Smooth muscle cell (in vitro differentiated cells): ENCODE results near the gene MAG. TPM values are rescaled to one million over a fixed set of nuclear protein-coding genes. Genes with fewer than 3 reads are reported as not detected.

Experiments
- DNase-seq: peaks from one replicate; lab custom pipeline; 2025; ENCODE audit not compliant: unreplicated experiment; lab: John Stamatoyannopoulos, UW
- H2AFZ ChIP-seq: fragments of 200-600 bp; sonication (generic); 2 replicates; pipeline ENCODE4 v1.6.0; 2016; ENCODE audit warnings: antibody characterized with exemption, low read depth, mild to moderate bottlenecking
- H3F3A ChIP-seq: fragments of 200-600 bp; sonication (generic); 2 replicates; pipeline ENCODE4 v1.6.0; 2017; ENCODE audit warnings: antibody characterized with exemption, low read depth
- H3K27ac ChIP-seq: fragments of 200-600 bp; sonication (generic); 2 replicates; pipeline ENCODE4 v1.5.1; 2016; ENCODE audit warnings: low read depth, mild to moderate bottlenecking
- H3K27me3 ChIP-seq: fragments of 200-600 bp; sonication (generic); 2 replicates; pipeline ENCODE4 v1.6.1; 2016; ENCODE audit warnings: low read depth, mild to moderate bottlenecking
- H3K36me3 ChIP-seq: fragments of 200-600 bp; sonication (generic); 2 replicates; pipeline ENCODE4 v1.5.1; 2016; ENCODE audit warnings: low read depth
- H3K4me1 ChIP-seq: fragments of 200-600 bp; sonication (generic); 2 replicates; pipeline ENCODE4 v1.5.1; 2016; ENCODE audit warnings: low read depth
- H3K4me2 ChIP-seq: fragments of 200-600 bp; sonication (generic); 2 replicates; pipeline ENCODE4 v1.6.0; 2016; ENCODE audit warnings: mild to moderate bottlenecking
- H3K4me3 ChIP-seq: fragments of 200-600 bp; sonication (generic); 2 replicates; pipeline ENCODE4 v1.5.1; 2016; ENCODE audit warnings: mild to moderate bottlenecking
- H3K79me2 ChIP-seq: fragments of 200-600 bp; sonication (generic); 2 replicates; pipeline ENCODE4 v1.6.0; 2016; ENCODE audit warnings: low read depth, mild to moderate bottlenecking
- H3K9ac ChIP-seq: fragments of 200-600 bp; sonication (generic); 2 replicates; pipeline ENCODE4 v1.6.0; 2016; ENCODE audit warnings: low read depth
- H3K9me3 ChIP-seq: fragments of 200-600 bp; sonication (generic); replicated peaks from 2 replicates; pipeline ENCODE4 v1.5.1; 2016; ENCODE audit warnings: low read depth
- H4K20me1 ChIP-seq: fragments of 200-600 bp; sonication (generic); 2 replicates; pipeline ENCODE4 v1.6.0; 2016; ENCODE audit warnings: low read depth
- WGBS: methylation state at CpG from one replicate; pipeline ENCODE4 v1.1.7; 2016; ENCODE audit warnings: low lambda C conversion rate; 5-methylcytosine and 5-hydroxymethylcytosine counted together
- polyA plus RNA-seq: library from polyadenylated mRNA; unstranded; fragments of >200 nt; fragmentation: Nextera tagmentation; extraction: Ambion mirVana; gene quantifications from 2 replicates; pipeline ENCODE4 v1.2.1, GENCODE V29; 2016
- total RNA-seq: library from RNA; depleted of rRNA; stranded (reverse); fragments of >200 nt; gene quantifications from 2 replicates; pipeline ENCODE4 v1.2.3, GENCODE V29; 2014
- TF ChIP-seq, protein P1 (sequence below): fragments of 200-600 bp; sonication (generic); IDR thresholded peaks from 2 replicates; pipeline ENCODE4 v1.5.1; 2017; ENCODE audit warnings: borderline replicate concordance, mild to moderate bottlenecking, antibody characterized with exemption; ENCODE audit not compliant: insufficient read depth, poor library complexity, severe bottlenecking

The MAG gene
- total and polyA plus RNA-seq, 2 experiments from 2014 or later, result not detected

DNA sequence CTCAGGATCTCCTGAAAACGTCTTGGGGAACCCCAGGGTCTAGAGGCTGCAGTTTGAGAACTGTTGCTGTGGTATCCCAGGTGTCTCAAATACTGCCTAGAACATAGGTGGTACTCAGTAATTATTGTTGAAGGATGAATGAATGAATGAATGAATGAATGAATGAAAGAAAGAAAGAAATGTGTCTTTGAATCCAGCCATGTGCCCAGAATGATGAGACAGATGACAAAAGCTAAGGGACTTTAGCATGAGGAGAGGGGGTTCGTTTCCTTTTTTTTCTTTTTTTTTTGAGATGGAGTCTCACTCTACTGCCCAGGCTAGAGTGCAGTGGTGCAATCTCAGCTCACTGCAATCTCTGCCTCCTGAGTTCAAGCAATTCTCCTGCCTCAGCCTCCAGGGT is 35.4 kb upstream of the MAG start:
- no peaks in the 10 kb centered on the region for H3K36me3 ChIP-seq
- H3K4me3 ChIP-seq, result no peak overlapping the region
- H3K4me1 ChIP-seq, result no peaks in the 10 kb centered on the region
- no peaks in the 10 kb centered on the region for H3F3A ChIP-seq
- H3K79me2 ChIP-seq, result no peaks in the 10 kb centered on the region
- H3K9ac ChIP-seq, result no peak overlapping the region
- H3K27me3 ChIP-seq, result no peaks in the 10 kb centered on the region
- no peaks in the 10 kb centered on the region for H3K9me3 ChIP-seq
- H3K27ac ChIP-seq, result no peak overlapping the region
- no peak overlapping the region for H3K4me2 ChIP-seq
- WGBS, result 91% methylated on average over 2 of the region's 2 CpGs
- TF ChIP-seq, protein P1, sequence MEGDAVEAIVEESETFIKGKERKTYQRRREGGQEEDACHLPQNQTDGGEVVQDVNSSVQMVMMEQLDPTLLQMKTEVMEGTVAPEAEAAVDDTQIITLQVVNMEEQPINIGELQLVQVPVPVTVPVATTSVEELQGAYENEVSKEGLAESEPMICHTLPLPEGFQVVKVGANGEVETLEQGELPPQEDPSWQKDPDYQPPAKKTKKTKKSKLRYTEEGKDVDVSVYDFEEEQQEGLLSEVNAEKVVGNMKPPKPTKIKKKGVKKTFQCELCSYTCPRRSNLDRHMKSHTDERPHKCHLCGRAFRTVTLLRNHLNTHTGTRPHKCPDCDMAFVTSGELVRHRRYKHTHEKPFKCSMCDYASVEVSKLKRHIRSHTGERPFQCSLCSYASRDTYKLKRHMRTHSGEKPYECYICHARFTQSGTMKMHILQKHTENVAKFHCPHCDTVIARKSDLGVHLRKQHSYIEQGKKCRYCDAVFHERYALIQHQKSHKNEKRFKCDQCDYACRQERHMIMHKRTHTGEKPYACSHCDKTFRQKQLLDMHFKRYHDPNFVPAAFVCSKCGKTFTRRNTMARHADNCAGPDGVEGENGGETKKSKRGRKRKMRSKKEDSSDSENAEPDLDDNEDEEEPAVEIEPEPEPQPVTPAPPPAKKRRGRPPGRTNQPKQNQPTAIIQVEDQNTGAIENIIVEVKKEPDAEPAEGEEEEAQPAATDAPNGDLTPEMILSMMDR, result no peak
- no peak for DNase-seq
- no peak overlapping the region for H2AFZ ChIP-seq
- H4K20me1 ChIP-seq, result no peaks in the 10 kb centered on the region

DNA sequence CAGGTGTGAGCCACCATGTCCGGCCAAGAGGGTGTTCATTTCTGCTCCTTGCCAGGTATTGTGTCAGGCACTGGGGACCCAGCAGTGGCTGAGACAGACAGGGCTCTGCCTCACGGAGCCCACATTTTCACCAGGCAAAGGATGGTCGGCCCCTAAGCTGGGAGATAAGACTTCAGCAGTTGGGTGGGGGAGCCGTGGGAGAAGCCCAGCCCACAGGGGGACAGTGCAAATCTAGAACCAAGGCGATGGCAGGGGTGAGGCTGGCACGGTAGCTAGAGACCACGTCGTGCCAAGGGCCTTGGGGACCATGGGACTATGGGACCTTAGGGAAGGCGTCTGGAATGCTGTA is 34.9 kb upstream of the MAG start:
- no peak for DNase-seq
- no peaks in the 10 kb centered on the region for H3K4me1 ChIP-seq
- TF ChIP-seq, protein P1, result no peak
- H3K27ac ChIP-seq, result no peak overlapping the region
- H3K27me3 ChIP-seq, result no peaks in the 10 kb centered on the region
- H3K36me3 ChIP-seq, result no peaks in the 10 kb centered on the region
- H4K20me1 ChIP-seq, result no peaks in the 10 kb centered on the region
- H2AFZ ChIP-seq, result no peak overlapping the region
- H3F3A ChIP-seq, result no peaks in the 10 kb centered on the region
- no peak overlapping the region for H3K4me3 ChIP-seq
- 95% methylated on average over 9 of the region's 9 CpGs for WGBS
- no peak overlapping the region for H3K9ac ChIP-seq
- H3K4me2 ChIP-seq, result no peak overlapping the region
- no peaks in the 10 kb centered on the region for H3K9me3 ChIP-seq
- H3K79me2 ChIP-seq, result no peaks in the 10 kb centered on the region

DNA sequence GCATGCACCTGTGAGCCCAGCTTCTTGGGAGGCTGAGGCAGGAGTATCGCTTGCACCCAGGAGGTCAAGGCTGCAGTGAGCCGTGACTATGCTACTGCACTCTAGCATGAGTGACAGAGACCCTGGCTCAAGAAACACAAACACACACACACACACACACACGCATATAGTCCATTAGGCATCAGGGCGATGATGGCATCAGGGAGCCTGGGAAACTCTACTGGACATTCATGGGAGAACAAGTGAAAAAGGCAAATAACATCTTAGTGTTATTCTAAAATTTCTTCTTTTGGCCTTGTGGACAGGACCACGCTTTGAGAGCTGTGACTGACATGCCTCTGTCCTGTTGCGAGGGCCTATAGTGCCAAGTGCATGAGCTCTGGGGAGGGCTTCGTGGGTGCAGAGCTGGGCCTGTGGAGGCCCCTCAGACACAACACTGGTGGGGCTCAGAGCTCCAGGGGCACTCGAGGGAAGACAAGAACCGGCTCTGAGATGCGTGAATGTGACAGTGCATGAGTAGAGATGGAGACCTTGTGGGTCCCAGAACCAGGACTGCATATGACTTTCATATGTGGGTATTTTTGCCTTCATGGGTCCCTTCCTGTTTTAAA is 31.2 kb upstream of the MAG start:
- no peak overlapping the region for H3K9ac ChIP-seq
- no peaks in the 10 kb centered on the region for H3K79me2 ChIP-seq
- no peaks in the 10 kb centered on the region for H4K20me1 ChIP-seq
- 90% methylated on average over 10 of the region's 10 CpGs for WGBS
- H3F3A ChIP-seq, result peaks cover 9% of the 10 kb centered on the region
- no peak overlapping the region for H2AFZ ChIP-seq
- H3K36me3 ChIP-seq, result no peaks in the 10 kb centered on the region
- no peaks in the 10 kb centered on the region for H3K9me3 ChIP-seq
- no peak overlapping the region for H3K4me2 ChIP-seq
- H3K27me3 ChIP-seq, result no peaks in the 10 kb centered on the region
- no peak for DNase-seq
- H3K4me3 ChIP-seq, result no peak overlapping the region
- TF ChIP-seq, protein P1, result no peak
- no peak overlapping the region for H3K27ac ChIP-seq
- H3K4me1 ChIP-seq, result no peaks in the 10 kb centered on the region
